Ovary (tissue), 10 donors: ENCODE measurements around the gene ADGRF1. TPM values are rescaled to one million over a fixed set of nuclear protein-coding genes. Genes with fewer than 3 reads are reported as not detected.
A peak's percentile ranks its signal among the peaks of the same experiment; 100 is the strongest.
"Not testable (repeated sequence)": the region's sequence is repeated elsewhere in the genome, so short reads cannot be mapped to it uniquely, and the experiment has no call there.

Experiments
- DNase-seq, 5 donors: peaks; one replicate each; pipeline ENCODE4 v3.0.0-alpha.2; 2019 to 2020
- H3K27ac ChIP-seq, 2 donors: fragments of 200-600 bp; one replicate each; pipeline versions ENCODE4 v1.5.1 to v1.8.0; 2019 to 2022
- H3K27me3 ChIP-seq: fragments of 200-600 bp; one replicate; pipeline ENCODE4 v1.8.0; 2022
- H3K36me3 ChIP-seq: fragments of 200-600 bp; sonication (generic); one replicate; pipeline ENCODE4 v1.5.1; 2019
- H3K4me1 ChIP-seq: one replicate; pipeline ENCODE4 v1.8.1; 2013; ENCODE audit warnings: mild to moderate bottlenecking, moderate library complexity; ENCODE audit not compliant: insufficient read depth
- H3K4me3 ChIP-seq: fragments of 200-600 bp; sonication (generic); one replicate; pipeline ENCODE4 v1.5.1; 2017
- H3K9me3 ChIP-seq, 2 donors: fragments of 200-600 bp in 1 of 2; sonication (generic) in 1 of 2; one replicate each; pipeline versions ENCODE4 v1.5.1 to v1.8.1; 2013 to 2019; ENCODE audit warnings: mild to moderate bottlenecking in 1 of 2, moderate library complexity in 1 of 2
- CTCF ChIP-seq, 3 donors: fragments of 450-650 bp in 2 of 3; fragments of 200-600 bp in 1 of 3; IDR thresholded peaks; one replicate each; pipeline versions ENCODE4 v1.5.1 to v1.8.0; 2016 to 2022; ENCODE audit warnings: antibody characterized with exemption in 3 of 3, mild to moderate bottlenecking in 1 of 3
- EP300 ChIP-seq: sonication (generic); formaldehyde crosslinking; IDR thresholded peaks from one replicate; pipeline ENCODE4 v1.6.1; 2017; ENCODE audit warnings: antibody characterized with exemption
- POLR2A ChIP-seq: fragments of 450-650 bp; IDR thresholded peaks from one replicate; pipeline ENCODE4 v1.6.1; 2017; ENCODE audit warnings: antibody characterized with exemption, mild to moderate bottlenecking, moderate library complexity
- WGBS, 3 donors: extraction: QIAGEN DNeasy Blood & Tissue Kit in 1 of 3; methylation state at CpG; one replicate each; pipeline versions ENCODE4 v1.1.5 to v1.1.7; 2013 to 2017; 5-methylcytosine and 5-hydroxymethylcytosine counted together
- intact Hi-C, 4 donors: fragments of 100-400 bp; cut with DNase I; formaldehyde crosslinking; loops; one replicate each; pipeline versions ENCODE4 v1.11.0 to v1.15.1; 2022 to 2023
- long read RNA-seq, 3 donors: library from polyadenylated mRNA in 2 of 3; unstranded in 2 of 3; transcript quantifications; one replicate each; pipeline ENCODE4 v2.0.0 and lab custom pipeline, GENCODE V29; 2021 to 2026
- polyA plus RNA-seq, 2 donors: library from polyadenylated mRNA; stranded (reverse); fragments of 200-250 nt in 1 of 2; fragments of 350-450 nt in 1 of 2; fragmentation: Illumina TruSeq in 1 of 2; extraction: RNeasy Lipid Tissue Mini Kit (QIAGEN cat#74804) in 1 of 2; gene quantifications; one replicate each; pipeline ENCODE4 v1.2.3, GENCODE V29; 2013 to 2014
- total RNA-seq, 7 donors: library from RNA; depleted of rRNA in 2 of 7; stranded (reverse); fragments of >200 nt in 2 of 7; fragmentation: NEBNext Ultra II Directional in 3 of 7; extraction: Animal tissue kit (Norgen Biotek cat#: 25700) in 3 of 7; gene quantifications; one replicate each; pipeline versions ENCODE4 v1.1.0 to v1.2.4, GENCODE V29; 2016 to 2023
- donor health status: DM: no; HTN: no; CAD: no; lungs with moderate emphysema.
- donor health status: DM: no; HTN: no; CAD: no.
- donor health status: Bipolar disorder and iron deficiency.
- donor health status: DM: yes; HTN: yes; CAD: no.
- donor health status: DM: no; HTN: no; CAD: no.
- donor health status: DM: yes; HTN: yes; CAD: no.

Gene ADGRF1
- 1 to 10 TPM in 1 of 7 donors, under 1 TPM in 2, not detected in 4; 0.11 to 1.2 (median 0.24) TPM for total RNA-seq
- polyA plus RNA-seq, result not detected
- long read RNA-seq, donor 1, result 0 reads
- long read RNA-seq, donor 2, result 0 reads
- long read RNA-seq, donor 3, result 0 reads

- intact Hi-C loops, result no loop called here
- Histone ChIP-seq H3K9me3 (no peaks in the 10 kb centered on the region), H3K4me3 (no peak within 1 kb of the TSS), H3K4me1 (no peaks in the 10 kb centered on the region), H3K36me3 (no peaks in the 10 kb centered on the region), H3K27ac (no peak within 1 kb of the TSS), H3K27me3 (no peaks in the 10 kb centered on the region)
- TF ChIP-seq EP300 (no peak), POLR2A (no peak), CTCF (IDR thresholded peaks at IDR 0.05) (no peak)
- WGBS, 3 donors, result 86 to 93% (median 88%) methylated on average over 3 of the region's 3 CpGs
- no peak for DNase-seq
Measured at GRCh38 chr6:47042275-47042791, at the start of gene ADGRF1. Gene ADGRF1, minus strand, starts transcription at chr6:47042332. Its CDS starts 13,271 bp downstream, at chr6:47029061.

- intact Hi-C loops, result loop anchor here in 1 of 4 donors (10.0 kb wide), 1 partner anchor 214 kb away; the partner anchor contains the start of gene TNFRSF21
- TF ChIP-seq POLR2A (no peak), CTCF (IDR thresholded peaks at IDR 0.05) (no peak), EP300 (no peak)
- H3K27ac ChIP-seq, result no peak overlapping the region
Measured at GRCh38 chr6:47090881-47091280, 48.7 kb upstream of the ADGRF1 start.

GRCh38 chr6:47089473-47089872, 47.3 kb upstream of the ADGRF1 start:
- H3K27me3 ChIP-seq, intact Hi-C loops, DNase-seq, H3K36me3 ChIP-seq, H3K9me3 ChIP-seq, H3K4me3 ChIP-seq, H3K27ac ChIP-seq: not testable (repeated sequence)
- peaks cover 11% of the 10 kb centered on the region for H3K4me1 ChIP-seq
- 79 to 86% (median 82%) methylated on average over 4 of the region's 4 CpGs for WGBS, 3 donors

More at GRCh38 chr6:47090881-47091280, 48.7 kb upstream of the ADGRF1 start:
- H3K9me3 ChIP-seq, result no peaks in the 10 kb centered on the region
- no peaks in the 10 kb centered on the region for H3K27me3 ChIP-seq
- peaks cover 11% of the 10 kb centered on the region for H3K4me1 ChIP-seq
- no peak overlapping the region for H3K4me3 ChIP-seq
- 70 to 83% (median 80%) methylated on average over 6 of the region's 6 CpGs for WGBS, 3 donors
- DNase-seq, result no peak
- H3K36me3 ChIP-seq, result no peaks in the 10 kb centered on the region

- no peak for TF ChIP-seq EP300
- no peak for TF ChIP-seq POLR2A
- no peak for TF ChIP-seq CTCF (IDR thresholded peaks at IDR 0.05)
- H3K27me3 ChIP-seq, result no peaks in the 10 kb centered on the region
- H3K9me3 ChIP-seq, result no peaks in the 10 kb centered on the region
- peaks cover 3% of the 10 kb centered on the region for H3K4me1 ChIP-seq
- intact Hi-C loops, result no loop called here
- no peak overlapping the region for H3K27ac ChIP-seq
- WGBS, 3 donors, result 68 to 71% (median 70%) methylated on average over 4 of the region's 4 CpGs
- H3K36me3 ChIP-seq, result no peaks in the 10 kb centered on the region
- no peak overlapping the region for H3K4me3 ChIP-seq
- no peak for DNase-seq
Measured at GRCh38 chr6:47086051-47086770, 44.1 kb upstream of the ADGRF1 start.

- Histone ChIP-seq H3K27ac (peak overlapping the region in 1 of 2 donors; percentile 46), H3K4me3 (no peak overlapping the region), H3K4me1 (peaks cover 3% of the 10 kb centered on the region), H3K27me3 (no peaks in the 10 kb centered on the region), H3K9me3 (no peaks in the 10 kb centered on the region), H3K36me3 (no peaks in the 10 kb centered on the region)
- 79 to 83% (median 82%) methylated on average over 2 of the region's 2 CpGs for WGBS, 3 donors
- intact Hi-C loops, result no loop called here
- DNase-seq, result no peak
- TF ChIP-seq EP300 (no peak), POLR2A (no peak), CTCF (IDR thresholded peaks at IDR 0.05) (no peak)
Measured at GRCh38 chr6:47084610-47085009, 42.5 kb upstream of the ADGRF1 start.
